Endothelial cell of umbilical vein (primary cell): ENCODE measurements around the gene SPTLC1. TPM values are rescaled to one million over a fixed set of nuclear protein-coding genes. Genes with fewer than 3 reads are reported as not detected.
"Not testable (repeated sequence)": the region's sequence is repeated elsewhere in the genome, so short reads cannot be mapped to it uniquely, and the experiment has no call there.

Source experiments
- BruUV-seq: library from RNA; stranded (reverse); fragments of 400-500 nt; replicated peaks from 2 replicates; lab custom pipeline; 2021; lab: Mats Ljungman, UMichigan
- CTCF ChIA-PET: fragments of 300-600, 350-600 bp; sonication (Branson Sonifier 250); formaldehyde crosslinking; loops from one replicate; lab custom pipeline; 2021; ENCODE audit warnings: antibody characterized with exemption, inconsistent platforms; lab: Charles Lee
- POLR2A ChIA-PET: fragments of 300-600, 350-600 bp; sonication (Branson Sonifier 250); formaldehyde crosslinking; loops from one replicate; lab custom pipeline; 2021; ENCODE audit warnings: antibody characterized with exemption, inconsistent platforms; lab: Charles Lee
- DNase-seq: peaks from one replicate; pipeline ENCODE4 v3.0.0-alpha.2; 2011; ENCODE audit warnings: low read depth, low spot score
- FAIRE-seq: peaks from 2 replicates; lab custom pipeline; 2011; peaks lifted over from hg19 to GRCh38; lab: Jason Lieb, UNC
- H2AFZ ChIP-seq: 2 replicates; pipeline ENCODE4 v1.6.0; 2012; ENCODE audit warnings: low read depth, low read length, control low read depth, inconsistent platforms
- H3K27ac ChIP-seq: 2 replicates; pipeline ENCODE4 v1.5.1; 2011; ENCODE audit warnings: low read depth, mild to moderate bottlenecking, control low read depth, low read length, moderate library complexity; ENCODE audit not compliant: insufficient read depth
- H3K27me3 ChIP-seq, 2 experiments: 2 replicates each; pipeline versions ENCODE4 v1.6.0 to v1.6.1; 2011; ENCODE audit warnings: low read length in 2 of 2, mixed read lengths in 1 of 2; ENCODE audit not compliant: control insufficient read depth in 2 of 2, insufficient read depth in 2 of 2
- H3K36me3 ChIP-seq, 2 experiments: 2 replicates in 1 of 2; 3 replicates in 1 of 2; pipeline ENCODE4 v1.5.1; 2011; ENCODE audit warnings: low read length in 2 of 2, mild to moderate bottlenecking in 1 of 2, moderate library complexity in 1 of 2; ENCODE audit not compliant: control insufficient read depth in 2 of 2, insufficient read depth in 2 of 2; ENCODE audit errors: extremely low read depth in 1 of 2
- H3K4me1 ChIP-seq: 3 replicates; pipeline ENCODE4 v1.5.1; 2011; ENCODE audit warnings: mild to moderate bottlenecking, low read length; ENCODE audit not compliant: control insufficient read depth, insufficient read depth; ENCODE audit errors: extremely low read depth
- H3K4me2 ChIP-seq: 2 replicates; pipeline ENCODE4 v1.6.1; 2011; ENCODE audit warnings: low read length, control low read depth, mixed read lengths; ENCODE audit not compliant: insufficient read depth
- H3K4me3 ChIP-seq, 3 experiments: fragments of 200-600 bp in 1 of 3; sonication (generic), shearing (Covaris generic) in 1 of 3; replicated peaks in 1 of 3; 2 replicates each; pipeline ENCODE4 v1.5.1; 2011 to 2016; ENCODE audit warnings: control low read depth in 3 of 3, low read length in 3 of 3, mild to moderate bottlenecking in 2 of 3, inconsistent platforms in 1 of 3, low read depth in 1 of 3, moderate library complexity in 1 of 3; ENCODE audit not compliant: insufficient read depth in 1 of 3
- H3K79me2 ChIP-seq: 2 replicates; pipeline ENCODE4 v1.6.0; 2012; ENCODE audit warnings: low read length, inconsistent platforms; ENCODE audit not compliant: control insufficient read depth, insufficient read depth
- H3K9ac ChIP-seq: replicated peaks from 2 replicates; pipeline ENCODE3; 2011; ENCODE audit warnings: low read length, control low read depth; ENCODE audit not compliant: insufficient read depth; ENCODE audit errors: extremely low read depth
- H3K9me1 ChIP-seq: replicated peaks from 3 replicates; pipeline ENCODE4 v1.6.0; 2011; ENCODE audit warnings: mild to moderate bottlenecking, low read length; ENCODE audit not compliant: control insufficient read depth, insufficient read depth; ENCODE audit errors: extremely low read depth
- H3K9me3 ChIP-seq: replicated peaks from 2 replicates; pipeline ENCODE4 v1.5.1; 2012; ENCODE audit warnings: low read length, inconsistent platforms; ENCODE audit not compliant: control insufficient read depth, insufficient read depth
- H4K20me1 ChIP-seq: replicated peaks from 2 replicates; pipeline ENCODE3; 2011; ENCODE audit warnings: mild to moderate bottlenecking, low read length; ENCODE audit not compliant: control insufficient read depth, insufficient read depth; ENCODE audit errors: extremely low read depth
- CTCF ChIP-seq, 2 donors: IDR thresholded peaks; 1 replicate in 1 of 2; 2 replicates in 1 of 2; pipeline ENCODE4 v1.5.1; 2011; ENCODE audit warnings: low read length in 2 of 2, mild to moderate bottlenecking in 2 of 2, moderate library complexity in 2 of 2, control low read depth in 1 of 2, inconsistent platforms in 1 of 2, low read depth in 1 of 2; ENCODE audit not compliant: insufficient read depth in 1 of 2; ENCODE audit errors: extremely low read depth in 1 of 2
- EZH2 ChIP-seq: IDR thresholded peaks from 2 replicates; pipeline ENCODE4 v1.6.1; 2012; ENCODE audit warnings: borderline replicate concordance, low read depth, mild to moderate bottlenecking, moderate library complexity, low read length, inconsistent platforms; ENCODE audit not compliant: severe bottlenecking
- FOS ChIP-seq: IDR thresholded peaks from 2 replicates; pipeline ENCODE4 v1.6.1; 2011; ENCODE audit warnings: mild to moderate bottlenecking, low read length, moderate library complexity, borderline replicate concordance; ENCODE audit not compliant: insufficient read depth
- GATA2 ChIP-seq: IDR thresholded peaks from 2 replicates; pipeline ENCODE4 v1.7.0; 2011; ENCODE audit warnings: low read depth, mild to moderate bottlenecking, moderate library complexity, mixed read lengths, low read length; ENCODE audit not compliant: insufficient read length, insufficient read depth
- JUN ChIP-seq: IDR thresholded peaks from 2 replicates; pipeline ENCODE4 v1.6.1; 2011; ENCODE audit warnings: borderline replicate concordance, low read depth; ENCODE audit not compliant: insufficient read length, insufficient read depth
- MAX ChIP-seq: IDR thresholded peaks from 2 replicates; pipeline ENCODE4 v1.6.1; 2011; ENCODE audit not compliant: insufficient read depth, insufficient read length
- MYC ChIP-seq: IDR thresholded peaks from one replicate; pipeline ENCODE4 v1.6.1; 2011; ENCODE audit warnings: mild to moderate bottlenecking, low read depth, low read length
- POLR2A ChIP-seq: IDR thresholded peaks from 2 replicates; pipeline ENCODE4 v1.6.1; 2012; ENCODE audit warnings: low read depth, mild to moderate bottlenecking, control low read depth, low read length
- POLR2AphosphoS5 ChIP-seq: IDR thresholded peaks from 2 replicates; pipeline ENCODE4 v1.6.1; 2012; ENCODE audit warnings: low read depth, mild to moderate bottlenecking, control low read depth, low read length, moderate library complexity; ENCODE audit not compliant: insufficient read depth
- dilution Hi-C: fragments of 300-500 bp; cut with MboI; formaldehyde crosslinking; loops from one replicate; pipeline ENCODE4 v1.15.0; 2019; ENCODE audit warnings: low sequenced_read_pairs; ENCODE audit not compliant: extremely low pct_ligation_motif_present
- intact Hi-C: fragments of 100-400 bp; cut with micrococcal nuclease; formaldehyde crosslinking; loops from one replicate; pipeline ENCODE4 v1.10.0; 2022
- polyA plus RNA-seq, 4 experiments: library from polyadenylated mRNA; depleted of rRNA in 3 of 4; stranded (reverse) in 3 of 4; unstranded in 1 of 4; fragments of >200 nt; gene quantifications; 2 replicates each; pipeline versions ENCODE4 v1.2.1 to v1.2.3, GENCODE V29; 2011 to 2012; ENCODE audit warnings: missing spikeins in 1 of 4
- total RNA-seq: library from RNA; stranded (reverse); gene quantifications from 2 replicates; pipeline ENCODE4 v1.2.3, GENCODE V29; 2021

Gene SPTLC1
- total and polyA plus RNA-seq, 2 donors (not counting 3 experiments of a cell fraction or from before 2014, with no cell fraction given) = 35.9 to 68.5 TPM

DNA sequence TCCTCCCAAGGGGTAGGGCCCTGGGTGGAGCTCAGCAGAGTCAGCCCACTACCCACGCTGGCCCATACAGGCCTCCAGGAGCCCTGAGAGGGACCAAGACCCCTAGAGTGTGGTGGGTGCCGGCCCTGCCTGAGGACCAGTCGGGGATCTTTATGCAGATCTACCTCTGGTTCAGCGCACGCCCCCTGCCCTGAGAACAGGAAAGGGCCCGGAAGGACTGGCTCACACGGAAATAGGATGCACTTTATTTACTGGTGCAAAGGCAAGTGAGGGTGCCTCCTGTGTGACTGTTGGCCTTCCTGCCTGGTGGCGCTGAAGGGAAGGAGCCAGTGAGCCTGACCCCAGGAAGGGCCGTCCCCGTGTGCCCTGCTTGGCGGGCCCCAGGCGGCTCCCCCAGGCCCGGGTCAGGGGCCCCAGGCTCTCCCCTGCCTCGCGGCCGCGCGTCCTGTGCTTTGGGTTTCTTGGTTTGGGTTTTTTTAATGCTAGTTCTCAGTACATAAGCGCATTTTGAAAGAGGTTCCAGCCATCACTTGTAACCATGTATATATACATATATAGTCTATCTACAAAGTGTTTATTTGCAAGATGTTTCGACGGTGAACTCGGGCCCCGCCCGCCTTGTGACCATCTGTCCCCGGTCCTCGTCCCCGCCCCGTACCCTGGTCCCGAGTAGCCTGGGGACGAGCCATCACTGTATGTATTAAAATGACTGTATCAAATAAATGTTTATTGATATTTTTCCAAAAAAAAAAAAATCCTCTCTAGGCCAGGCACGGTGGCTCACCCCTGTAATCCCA is 88.8 kb downstream of the SPTLC1 start:
- Histone ChIP-seq H3K27me3 (no peaks in the 10 kb centered on the region), H3K36me3 (no peaks in the 10 kb centered on the region), H3K4me1 (no peaks in the 10 kb centered on the region), H3K4me3 (no peak overlapping the region), H3K9ac (no peak overlapping the region), H4K20me1 (no peaks in the 10 kb centered on the region), H3K9me1 (no peaks in the 10 kb centered on the region), H3K9me3 (no peaks in the 10 kb centered on the region), H3K27ac (no peak overlapping the region), H2AFZ (no peak overlapping the region), H3K79me2 (no peaks in the 10 kb centered on the region), H3K4me2 (no peak overlapping the region)
- ChIA-PET CTCF (interaction anchor here (2.0 kb wide), 1 partner anchor 12 kb away, joined by 7 read pairs; no protein-coding TSS in a partner anchor), POLR2A (no interaction called here)
- DNase-seq = no peak
- TF ChIP-seq JUN (no peak), MAX (no peak), CTCF (IDR thresholded peaks at IDR 0.05; ENCODE audit: extremely low read depth in 1 of 2, insufficient read depth in 1 of 2, low read depth in 1 of 2, low read length in 2 of 2) (no peak), POLR2AphosphoS5 (no peak), FOS (no peak), POLR2A (no peak), MYC (no peak), GATA2 (no peak), EZH2 (no peak)
- BruUV-seq = no TSS peak
- FAIRE-seq = no peak
- dilution Hi-C loops (no loop called here), intact Hi-C loops (no loop called here)

DNA sequence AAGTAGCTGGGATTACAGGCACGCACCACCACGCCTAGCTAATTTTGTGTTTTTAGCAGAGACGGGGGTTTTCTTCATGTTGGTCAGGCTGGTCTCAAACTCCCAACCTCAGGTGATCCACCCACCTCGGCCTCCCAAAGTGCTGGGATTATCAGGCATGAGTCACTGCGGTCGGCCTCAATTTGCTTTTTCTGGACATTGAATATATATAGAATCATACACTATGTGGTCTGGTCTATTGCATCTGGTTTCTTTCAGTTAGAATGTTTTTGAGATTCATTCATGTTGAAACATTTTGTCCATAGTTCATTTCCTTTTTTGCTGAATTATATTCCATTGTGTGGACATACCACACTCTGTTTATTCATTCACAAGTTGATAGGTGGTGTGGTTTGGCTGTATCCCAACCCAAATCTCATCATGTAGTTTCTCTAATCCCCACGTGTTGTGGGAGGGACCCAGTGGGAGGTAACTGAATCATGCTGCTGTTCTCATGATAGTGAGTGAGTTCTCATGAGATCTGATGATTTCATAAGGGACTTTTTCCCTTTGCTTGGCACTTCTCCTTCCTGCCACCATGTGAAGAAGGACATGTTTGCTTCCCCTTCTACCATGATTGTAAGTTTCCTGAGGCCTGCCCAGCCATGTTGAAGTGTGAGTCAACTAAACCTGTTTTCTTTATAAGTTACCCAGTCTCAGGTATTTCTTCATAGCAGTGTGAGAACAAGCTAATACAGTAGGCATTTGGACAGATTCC is 93.2 kb downstream of the SPTLC1 start:
- CTCF ChIA-PET, POLR2A ChIA-PET, H3K4me3 ChIP-seq, H3K9ac ChIP-seq, H3K27ac ChIP-seq, H3K36me3 ChIP-seq, H3K4me2 ChIP-seq, FAIRE-seq, H4K20me1 ChIP-seq, H3K9me3 ChIP-seq, H3K4me1 ChIP-seq, dilution Hi-C loops, H3K27me3 ChIP-seq, DNase-seq, H3K9me1 ChIP-seq, H3K79me2 ChIP-seq, BruUV-seq, H2AFZ ChIP-seq, intact Hi-C loops: not testable (repeated sequence)
